ENCODE measurements around the gene LEKR1.

LEKR1 gene

DNA sequence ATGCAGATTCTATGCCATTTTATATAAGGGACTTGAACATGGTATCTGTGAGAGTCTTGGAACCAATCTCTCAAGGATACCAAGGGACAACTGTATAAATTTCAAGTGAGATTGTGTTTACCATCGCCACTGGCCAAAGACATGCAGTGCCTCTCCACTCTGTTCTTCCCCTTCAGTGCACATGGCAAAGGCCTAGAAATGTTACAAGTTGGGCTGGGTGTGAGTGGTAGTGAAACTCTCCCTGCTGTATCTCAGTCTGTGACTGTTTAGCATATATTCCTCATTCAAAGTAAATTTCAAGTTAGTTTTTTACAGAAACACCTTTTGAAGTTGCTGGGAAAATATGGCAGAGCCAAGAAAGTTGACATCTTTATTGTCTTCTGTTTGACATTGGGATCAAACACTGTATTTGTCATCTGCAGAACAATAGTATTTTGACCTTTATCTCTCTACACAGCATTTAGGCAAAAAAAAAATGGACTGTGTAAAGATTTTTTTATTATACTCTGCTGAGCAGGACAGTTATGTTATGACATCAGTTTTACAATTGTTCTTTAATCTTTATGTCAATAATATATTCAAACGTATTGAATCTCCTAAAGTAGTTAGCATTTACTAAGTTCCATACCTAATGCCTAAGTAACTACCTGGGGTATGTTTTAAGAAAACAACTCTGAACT, 232.4 kb downstream of the LEKR1 start:
- DNase-seq (ENCODE audit: low spot score) = no peak

DNA sequence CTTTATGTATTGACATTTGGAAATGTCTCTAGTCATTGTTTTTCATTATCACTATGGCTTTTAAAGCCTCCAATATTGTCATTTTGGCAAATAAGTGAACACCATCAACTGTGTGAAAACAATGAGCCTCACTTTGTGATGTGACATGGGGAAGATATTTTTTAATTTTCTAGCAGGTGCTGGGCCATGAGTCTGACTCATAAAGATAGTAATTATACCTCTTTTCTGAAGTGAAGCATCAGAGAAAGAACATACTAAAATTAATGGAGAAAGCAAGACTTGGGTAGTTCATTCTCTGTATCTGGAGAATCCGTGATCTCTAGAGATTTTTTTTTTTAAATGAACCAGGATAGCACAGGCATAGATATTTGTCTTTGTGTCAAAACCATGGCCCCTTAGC, 233.0 kb downstream of the LEKR1 start:
- DNase-seq (ENCODE audit: low spot score) = no peak

DNA sequence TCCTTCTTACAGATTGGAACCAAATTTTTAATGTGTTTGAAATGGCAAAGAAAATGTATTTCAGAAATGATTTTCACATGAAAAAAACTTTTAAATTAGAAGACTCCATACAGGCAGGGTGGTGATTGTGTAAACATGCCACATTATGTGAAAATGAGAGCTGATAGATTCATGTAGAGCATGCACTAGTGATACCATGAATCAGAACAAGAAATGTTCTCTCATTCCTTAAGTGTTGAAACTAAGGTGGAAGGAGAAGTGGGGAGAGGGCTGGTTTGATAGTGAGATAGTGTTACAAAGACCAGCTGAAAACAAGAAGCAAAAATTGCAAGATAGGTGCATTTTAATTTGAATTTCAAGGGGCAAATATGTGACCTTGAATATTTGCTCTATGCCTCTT, 233.5 kb downstream of the LEKR1 start:
- DNase-seq (ENCODE audit: low spot score) = no peak

DNA sequence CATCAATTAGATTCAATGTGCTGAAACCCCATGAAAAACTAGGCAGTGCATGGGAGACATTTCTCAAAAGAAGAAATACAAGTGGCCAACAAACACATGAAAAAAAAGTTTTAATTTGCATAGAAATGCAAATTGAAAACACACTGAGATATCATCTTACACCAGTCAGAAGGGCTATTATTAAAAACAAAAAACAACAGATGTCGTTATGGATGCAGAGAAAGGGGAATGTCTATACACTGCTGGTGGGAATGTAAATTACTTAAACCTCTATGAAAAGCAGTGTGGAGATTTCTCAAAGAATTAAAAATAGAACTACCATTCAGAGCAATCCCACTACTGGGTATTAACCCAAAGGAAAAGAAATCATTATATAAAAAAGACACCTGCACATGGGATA, 235.1 kb downstream of the LEKR1 start:
- no peak for DNase-seq (ENCODE audit: low spot score)

DNA sequence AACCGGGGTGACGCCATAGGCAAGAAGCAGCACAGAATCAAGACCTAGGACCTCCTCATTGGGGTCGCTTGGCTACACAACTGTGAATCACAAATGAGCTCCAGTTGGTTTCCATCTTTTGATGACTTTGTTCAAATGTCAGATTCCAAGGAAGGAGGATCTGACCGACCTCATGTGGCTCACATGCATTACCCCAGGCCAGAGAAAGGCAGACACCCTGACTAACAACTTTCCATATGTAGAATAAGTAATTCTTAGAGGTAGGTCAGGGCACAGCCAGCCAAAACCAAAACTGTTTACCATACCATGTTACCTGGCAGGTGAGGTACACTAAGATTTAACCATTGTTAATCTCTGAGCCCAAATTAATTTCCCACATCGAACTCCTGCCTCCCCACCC, 237.3 kb downstream of the LEKR1 start:
- DNase-seq (ENCODE audit: low spot score) = no peak

DNA sequence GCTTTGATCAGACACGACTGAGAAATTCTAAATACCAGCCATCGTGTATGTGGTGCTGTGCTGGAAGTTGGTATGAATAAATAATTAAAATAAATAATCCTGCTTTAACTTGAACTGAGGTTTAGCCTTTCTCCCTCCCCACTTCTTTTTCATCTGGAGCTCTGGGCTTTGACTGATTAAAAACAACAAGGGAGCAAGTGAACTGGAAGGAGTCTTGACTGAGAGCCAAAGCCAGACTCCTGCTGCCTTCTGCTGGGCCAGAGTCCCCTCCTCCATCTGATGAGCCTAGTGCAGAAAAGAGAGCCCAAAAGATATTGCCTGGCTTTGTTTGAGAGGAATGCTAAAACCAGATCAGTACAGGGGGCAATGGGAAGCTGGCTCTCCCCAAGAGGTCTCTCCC, 237.8 kb downstream of the LEKR1 start:
- DNase-seq (ENCODE audit: low spot score) = no peak

DNA sequence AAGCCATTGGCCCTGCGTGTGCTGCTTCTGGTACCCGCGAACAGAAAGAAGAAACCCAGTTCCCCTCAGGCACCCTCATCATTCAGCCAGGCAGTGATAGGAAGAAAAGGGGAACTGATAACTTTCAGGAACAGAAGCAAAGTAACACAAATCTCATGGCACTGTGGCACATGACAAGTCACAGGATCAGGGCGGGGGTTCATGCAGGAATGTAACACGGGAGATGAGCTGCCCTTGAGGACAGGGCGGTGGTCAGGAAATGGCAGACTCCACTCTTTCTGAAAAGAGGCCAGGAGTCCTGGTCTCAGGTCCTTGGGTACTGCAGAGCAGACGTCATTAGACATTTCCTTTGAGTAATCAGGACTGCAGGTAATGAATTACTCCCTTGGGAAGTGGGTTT, 238.2 kb downstream of the LEKR1 start:
- no peak for DNase-seq (ENCODE audit: low spot score)

DNA sequence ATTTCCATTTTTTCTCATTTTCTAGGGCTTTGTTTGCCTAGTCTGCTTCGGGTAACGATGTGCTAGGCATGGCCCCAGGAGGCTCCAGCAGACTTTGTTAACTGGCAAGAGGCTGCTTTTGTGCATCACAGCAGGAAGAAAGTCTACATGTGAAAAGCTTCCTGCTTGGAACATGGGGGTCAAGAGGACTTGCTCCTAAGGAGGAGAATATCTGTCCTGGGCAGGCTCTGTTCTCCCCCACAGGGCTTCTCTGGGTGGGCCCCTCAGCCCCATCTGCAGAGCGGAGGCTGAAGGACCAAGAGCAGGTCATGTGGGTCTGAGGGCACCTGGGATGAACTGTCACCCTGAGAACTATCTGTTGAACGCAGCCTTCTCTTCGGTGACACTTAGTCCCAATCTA, 239.0 kb downstream of the LEKR1 start:
- DNase-seq (ENCODE audit: low spot score) = no peak

DNA sequence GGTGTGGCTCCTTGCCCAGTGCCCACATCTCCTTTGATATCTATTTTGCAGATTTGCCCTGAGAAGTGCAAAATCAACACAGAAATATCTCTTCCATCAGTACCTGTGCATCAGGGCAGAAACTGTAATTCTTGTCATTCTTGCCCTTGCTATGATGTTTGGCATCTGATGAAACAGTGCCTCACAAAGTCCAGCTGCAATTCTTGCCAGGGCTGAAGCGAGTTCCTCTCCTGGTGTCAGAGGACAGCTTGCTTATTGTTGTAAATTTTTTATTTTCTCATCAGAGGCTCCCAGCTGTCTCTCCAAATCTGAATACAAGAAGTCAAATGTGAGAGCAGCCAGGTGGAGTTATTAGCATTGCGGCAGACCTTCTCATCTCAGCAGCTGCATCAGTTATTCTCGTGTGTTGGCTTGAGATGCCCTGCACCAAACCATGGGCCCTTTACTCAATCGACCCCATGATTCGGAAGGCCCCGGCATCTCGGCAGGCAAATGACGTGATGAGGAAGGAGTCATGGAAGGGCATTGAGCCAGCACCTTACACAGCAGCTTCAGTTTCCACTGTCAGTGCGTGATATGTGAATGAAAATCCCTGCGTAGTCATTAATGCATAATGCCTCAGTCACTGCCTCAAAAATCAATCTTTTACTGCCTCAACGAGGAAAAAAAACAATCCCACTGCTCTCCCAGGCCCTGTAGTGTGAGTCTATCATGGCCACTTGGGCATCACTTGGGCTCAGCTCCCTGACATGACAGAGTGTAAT, 240.4 kb downstream of the LEKR1 start:
- no peak for DNase-seq (ENCODE audit: low spot score)

DNA sequence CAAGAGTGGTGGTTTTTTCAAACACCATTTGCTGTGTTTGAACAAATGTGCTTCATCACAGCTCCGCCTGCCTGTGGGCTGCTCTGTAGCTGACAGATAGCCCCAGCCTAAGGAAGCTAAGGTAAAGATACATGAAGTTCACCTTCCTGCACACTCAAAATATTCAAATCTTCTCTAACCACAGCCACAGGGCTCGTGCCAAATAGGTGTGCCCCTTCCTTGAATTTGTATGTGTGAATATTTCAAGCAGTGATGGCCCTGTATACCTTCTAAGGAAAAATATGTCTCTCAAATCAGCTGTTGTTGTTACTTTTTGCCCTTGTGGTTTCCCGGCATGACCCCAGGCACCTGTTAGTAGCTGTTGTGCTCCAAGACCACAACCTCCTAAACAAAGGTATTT, 241.0 kb downstream of the LEKR1 start:
- DNase-seq (ENCODE audit: low spot score) = peak; percentile 64

DNA sequence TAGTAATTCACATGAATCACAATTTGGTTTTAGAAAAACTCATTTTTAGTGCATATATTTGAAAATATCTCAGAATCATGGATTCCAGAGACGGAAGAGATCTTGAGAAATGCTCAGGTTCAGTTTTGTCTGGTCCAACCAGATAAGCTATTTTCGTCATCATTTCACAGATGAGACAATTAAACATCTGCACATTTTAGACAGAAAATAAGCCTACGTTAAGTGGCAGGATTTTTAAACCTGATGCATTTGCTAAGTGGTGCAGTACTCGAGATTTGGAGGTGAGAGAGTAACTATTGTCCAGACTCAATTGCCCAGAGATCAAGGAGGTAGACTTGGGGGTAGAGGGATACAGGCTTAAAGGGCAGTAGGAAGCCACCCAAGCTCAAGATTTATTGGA, 243.3 kb downstream of the LEKR1 start:
- no peak for DNase-seq (ENCODE audit: low spot score)

DNA sequence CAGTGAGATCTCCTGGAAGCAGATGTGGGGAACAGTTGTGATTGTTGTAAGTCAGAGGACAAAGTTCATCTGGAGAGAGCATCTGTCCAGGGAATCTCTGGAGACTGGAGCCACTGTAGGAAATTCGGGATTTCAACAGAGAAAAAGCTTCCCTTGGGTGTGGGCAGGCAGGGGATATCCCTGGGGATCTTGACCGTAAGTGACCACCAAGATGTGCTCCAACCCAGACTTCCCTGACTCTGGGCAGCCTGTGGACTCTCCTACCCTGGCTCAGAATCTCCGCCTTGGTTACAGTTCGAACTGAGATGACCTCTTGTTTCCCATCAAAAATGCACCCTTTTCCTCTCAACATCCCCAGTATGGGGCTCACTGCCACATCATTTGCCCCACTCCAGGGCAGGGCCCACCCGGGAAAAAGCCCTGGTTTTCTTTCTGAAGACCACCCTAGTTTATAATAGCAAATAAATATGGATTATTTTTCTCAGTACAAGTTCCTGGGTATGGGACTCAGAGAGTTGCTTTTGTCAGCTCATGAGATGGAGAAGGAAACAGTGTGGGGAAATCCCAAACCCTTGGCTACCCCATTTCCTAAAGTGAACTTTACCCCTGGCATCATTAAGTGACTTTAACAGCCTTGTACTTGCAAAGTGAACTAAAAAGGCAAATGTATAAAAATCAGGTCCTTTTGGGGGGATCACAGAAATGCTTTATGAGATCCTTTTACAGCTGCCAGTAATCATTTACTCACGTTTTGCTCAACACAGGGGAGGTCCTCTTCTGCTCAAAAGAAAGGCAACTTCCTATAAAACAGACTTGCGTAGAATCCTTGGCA, 243.9 kb downstream of the LEKR1 start:
- no peak for DNase-seq (ENCODE audit: low spot score)

DNA sequence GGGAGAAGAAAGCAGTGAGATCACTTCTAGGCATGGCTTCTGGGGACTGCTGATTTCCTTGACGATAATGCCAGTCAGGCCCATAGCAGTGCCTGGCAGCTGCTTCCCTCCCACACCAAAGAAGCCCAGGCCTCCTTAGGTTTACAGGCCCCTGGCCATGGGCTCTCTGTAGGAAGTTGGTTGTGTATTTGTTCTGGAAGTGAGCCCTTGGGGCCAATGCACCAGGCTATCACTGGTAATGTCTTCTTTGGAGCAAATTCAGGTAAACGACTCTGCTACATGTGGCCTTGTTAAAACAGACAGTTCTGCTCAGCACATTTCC, 244.5 kb downstream of the LEKR1 start:
- no peak for DNase-seq (ENCODE audit: low spot score)

DNA sequence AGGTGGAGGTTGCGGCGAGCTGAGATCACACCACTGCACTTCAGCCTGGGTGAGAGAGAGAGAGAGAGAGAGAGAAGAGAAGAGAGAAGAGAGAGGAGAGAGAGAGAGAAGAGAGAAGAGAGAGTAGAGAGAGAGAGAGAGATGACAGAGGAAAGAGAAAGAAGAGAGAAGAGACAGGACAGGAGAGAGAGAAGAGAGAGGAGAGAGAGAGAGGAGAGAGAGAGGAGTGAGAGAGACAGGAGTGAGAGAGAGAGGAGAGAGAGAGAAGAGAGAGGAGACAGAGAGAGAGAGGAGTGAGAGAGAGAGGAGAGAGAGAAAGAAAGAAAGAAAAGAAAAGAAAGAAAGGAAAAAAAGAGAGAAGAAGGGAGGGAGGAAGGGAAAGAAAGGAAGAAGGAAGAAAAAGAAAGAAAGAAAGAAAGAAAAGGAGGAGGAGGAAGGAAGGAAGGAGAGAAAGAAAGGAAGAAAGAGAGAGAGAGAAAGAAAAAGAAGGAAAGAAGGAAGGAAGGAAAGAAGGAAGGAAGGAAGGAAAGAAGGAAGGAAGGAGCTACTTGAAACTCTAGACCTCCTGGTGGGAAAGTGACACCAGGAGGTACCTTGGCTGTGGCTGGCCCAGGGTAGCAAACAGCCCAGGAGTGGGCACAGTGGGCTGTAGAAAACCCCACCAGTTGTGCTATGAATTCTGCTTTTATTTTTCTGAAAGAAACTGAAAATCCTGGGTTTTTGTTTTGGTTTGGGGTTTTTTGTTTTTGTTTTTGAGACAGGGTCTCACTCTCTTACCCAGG, 245.8 kb downstream of the LEKR1 start:
- no peak for DNase-seq (ENCODE audit: low spot score)

DNA sequence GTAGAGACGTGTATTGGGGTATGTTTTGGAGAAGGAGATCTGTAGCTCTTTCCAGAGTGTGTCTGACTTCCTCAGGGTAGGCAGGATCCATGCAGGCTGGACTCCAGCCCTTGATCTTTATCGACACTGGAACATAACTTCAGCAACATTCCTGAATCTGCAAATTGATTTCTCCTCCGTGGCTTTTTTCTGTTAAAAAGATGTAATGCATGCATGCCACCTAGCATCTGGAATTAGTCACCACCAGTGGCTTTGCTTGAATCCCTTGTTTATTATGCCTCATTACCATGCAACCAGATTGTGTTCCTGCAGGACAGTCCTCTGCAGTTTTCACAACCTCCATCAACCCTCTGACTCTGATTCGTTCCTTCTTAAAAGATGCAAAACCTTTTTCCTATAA, 247.7 kb downstream of the LEKR1 start:
- DNase-seq (ENCODE audit: low spot score) = no peak

DNA sequence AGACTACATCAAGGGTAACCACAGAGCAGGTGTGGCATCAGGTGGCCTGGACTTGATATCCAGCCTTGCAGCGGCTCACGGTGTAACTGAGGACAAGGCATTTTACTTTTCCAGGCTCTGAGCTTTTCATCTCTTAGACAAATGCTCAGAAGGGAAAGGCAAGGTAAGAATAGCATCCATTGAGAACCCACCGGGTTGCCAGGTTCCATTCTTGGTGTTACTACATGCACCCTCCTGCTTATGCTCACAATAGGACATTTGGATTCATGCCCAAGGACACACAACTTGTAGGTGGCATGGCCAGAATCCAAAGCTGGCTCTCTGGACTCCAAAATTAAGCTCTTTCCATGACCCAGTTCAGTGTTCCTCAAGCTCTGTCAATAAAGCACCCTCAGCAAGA, 248.3 kb downstream of the LEKR1 start:
- DNase-seq (ENCODE audit: low spot score) = no peak

DNA sequence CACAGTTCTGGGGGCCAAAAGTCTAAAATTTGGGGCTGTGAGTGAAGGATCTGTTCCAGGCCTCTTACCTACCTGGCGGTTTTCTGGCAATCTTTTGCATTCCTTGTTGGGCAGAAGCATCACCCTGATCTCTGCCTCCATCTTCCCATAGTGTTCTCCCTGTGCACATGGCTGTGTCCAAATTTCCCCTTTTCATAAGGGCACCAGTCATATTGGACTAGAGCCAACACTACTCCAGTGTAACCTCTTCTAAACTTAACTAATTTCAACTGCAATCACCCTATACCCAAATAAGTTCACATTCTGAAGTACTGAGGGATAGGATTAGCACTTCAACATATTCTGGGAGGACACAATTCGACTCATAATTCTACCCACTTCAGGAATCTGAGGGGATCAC, 248.8 kb downstream of the LEKR1 start:
- no peak for DNase-seq (ENCODE audit: low spot score)

DNA sequence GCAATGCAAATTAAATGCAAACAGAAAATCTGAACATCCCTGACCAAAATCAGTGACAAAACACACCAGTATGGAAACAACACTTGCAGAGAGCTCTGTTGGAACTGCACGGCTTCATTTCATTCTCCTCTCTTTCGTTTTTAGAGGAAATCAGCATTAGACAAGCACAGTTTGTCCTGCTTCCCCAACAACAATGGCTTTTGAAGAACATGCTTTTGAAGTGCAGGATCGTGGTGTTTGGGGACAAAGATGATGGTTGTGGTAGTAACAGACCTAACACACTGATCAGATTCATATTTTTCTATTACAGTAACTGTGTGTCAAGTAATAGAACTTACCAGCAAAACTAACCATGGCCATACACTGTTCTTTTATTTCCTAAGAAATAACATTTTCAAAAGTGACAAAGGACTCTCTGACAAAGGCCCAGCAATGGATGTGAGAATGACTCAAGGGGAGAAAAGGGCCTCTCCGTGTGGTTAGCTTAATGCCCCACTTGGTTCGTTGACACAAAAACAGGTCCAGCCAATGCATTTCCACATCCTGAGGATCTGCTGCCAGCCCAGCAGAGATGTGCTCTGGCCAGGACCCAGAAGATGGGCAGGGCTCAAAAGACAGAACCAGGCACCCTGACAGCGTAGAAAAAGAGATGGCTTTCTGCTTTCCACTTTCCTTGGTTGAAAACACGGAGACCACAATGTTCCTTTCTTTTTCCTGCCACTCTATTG, 249.7 kb downstream of the LEKR1 start:
- no peak for DNase-seq (ENCODE audit: low spot score)

DNA sequence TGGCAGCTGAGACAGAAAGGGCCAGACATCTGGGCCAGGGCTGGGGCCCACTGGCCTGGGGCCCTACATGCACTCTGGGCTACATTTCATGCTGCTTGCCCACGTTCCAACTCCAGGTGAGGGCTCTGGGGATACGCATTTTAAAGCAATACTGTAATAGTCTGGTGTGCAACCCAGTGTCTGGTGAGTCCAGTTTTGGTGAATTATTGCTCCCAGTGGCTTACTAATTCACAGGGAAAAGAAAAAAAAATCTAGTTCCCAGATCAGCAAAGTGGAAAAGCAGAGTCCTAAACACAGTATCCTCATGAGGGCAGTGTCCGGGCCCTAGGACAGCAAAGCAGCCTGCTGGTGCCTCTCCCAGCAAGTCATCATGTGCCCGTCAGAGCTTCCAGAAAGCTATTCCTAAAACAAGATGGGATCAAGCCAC, 251.4 kb downstream of the LEKR1 start:
- DNase-seq (ENCODE audit: low spot score) = no peak

DNA sequence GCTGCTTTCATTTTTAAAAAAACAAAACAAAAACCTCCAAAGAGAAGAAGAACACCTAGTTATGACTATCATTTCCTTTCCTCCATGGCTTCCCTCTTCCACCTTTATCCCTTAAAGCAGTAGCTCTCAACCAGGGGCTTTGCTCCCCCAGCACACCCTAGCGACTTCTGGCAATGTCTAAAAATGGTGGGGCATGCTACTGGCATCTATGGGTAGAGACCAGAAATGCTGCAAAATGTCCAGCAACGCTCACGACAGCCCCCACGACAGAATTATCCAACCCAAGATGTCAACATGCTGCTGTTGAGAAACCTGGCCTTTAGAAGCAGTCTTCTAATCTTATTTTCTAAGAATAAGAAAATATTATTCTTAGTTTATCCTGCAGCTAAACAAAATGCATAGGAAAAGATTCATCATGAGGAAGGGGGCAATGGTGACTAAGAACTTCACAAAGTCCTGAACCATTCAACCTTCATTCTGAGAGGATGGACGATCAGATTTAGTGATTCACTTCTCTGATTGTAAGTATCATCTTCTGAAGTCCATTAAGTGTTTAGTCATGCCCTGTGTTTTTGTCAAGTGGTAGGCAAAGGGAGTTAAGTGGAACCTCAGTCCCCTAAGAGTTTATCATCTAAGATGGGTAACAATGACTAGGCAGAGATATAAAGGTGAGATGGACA, 252.1 kb downstream of the LEKR1 start:
- no peak for DNase-seq (ENCODE audit: low spot score)

DNA sequence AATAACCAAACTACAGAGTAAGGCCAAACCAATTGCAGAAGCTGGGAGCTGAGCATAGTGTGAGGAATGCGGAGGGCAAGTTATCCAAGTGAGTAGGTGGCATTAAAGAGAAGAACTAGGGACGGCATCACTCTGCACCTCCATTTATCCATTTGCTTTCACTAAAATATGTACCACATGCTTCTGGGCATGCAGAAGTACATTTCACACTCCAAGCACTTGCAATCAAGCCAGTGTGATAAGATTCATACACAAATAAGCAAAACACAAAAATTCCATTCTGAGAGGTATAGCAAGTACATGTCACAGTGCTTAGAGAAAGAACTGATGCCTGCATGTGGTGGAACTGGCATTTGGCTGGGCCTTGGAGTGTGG, 252.6 kb downstream of the LEKR1 start:
- no peak for DNase-seq (ENCODE audit: low spot score)
